Measurements from ENCODE around the gene METTL25B.

Gene METTL25B

DNA sequence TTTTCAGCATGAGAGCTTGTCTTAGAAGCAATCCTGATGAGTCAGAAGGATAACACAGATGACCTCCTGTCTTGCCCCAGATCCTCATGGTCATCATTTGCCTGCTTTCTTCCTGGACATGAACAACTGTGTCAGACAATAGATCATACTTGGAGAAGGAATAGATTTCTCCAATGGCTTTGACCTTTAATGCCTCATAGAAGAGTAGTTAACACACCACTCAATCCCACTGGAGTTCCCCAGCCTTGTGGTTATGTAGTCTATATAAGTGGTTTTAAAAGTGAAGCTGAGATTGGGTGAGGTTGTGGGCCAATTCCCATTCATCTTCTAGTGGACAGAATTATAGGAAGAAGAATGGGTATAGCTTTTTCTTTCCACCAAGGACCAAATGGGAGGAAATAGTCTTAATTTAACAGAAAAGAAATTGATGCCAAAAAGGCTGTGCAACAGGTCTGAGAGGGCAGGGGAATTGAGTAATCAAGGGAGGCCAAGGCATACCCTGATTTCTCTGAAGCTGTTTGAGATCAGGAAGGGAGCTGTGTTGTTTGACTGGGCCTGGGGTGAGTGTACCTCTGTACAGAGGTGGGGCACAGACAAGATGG, 53.4 kb downstream of the METTL25B start:
- peaks cover 48% of the 10 kb centered on the region for H3K36me3 ChIP-seq (ENCODE audit: insufficient read depth, low read length)
- no peaks in the 10 kb centered on the region for H3K4me1 ChIP-seq (ENCODE audit: insufficient read depth, low read length)
- H3K27ac ChIP-seq (ENCODE audit: low read depth, low read length): no peak overlapping the region
- H3K9ac ChIP-seq (ENCODE audit: low read depth, low read length): no peak overlapping the region
- no peak overlapping the region for H3K4me3 ChIP-seq (ENCODE audit: low read length)
- no peaks in the 10 kb centered on the region for H3K9me3 ChIP-seq (ENCODE audit: insufficient read depth, low read depth, low read length)
- no peaks in the 10 kb centered on the region for H3K27me3 ChIP-seq (ENCODE audit: insufficient read depth, low read length)

DNA sequence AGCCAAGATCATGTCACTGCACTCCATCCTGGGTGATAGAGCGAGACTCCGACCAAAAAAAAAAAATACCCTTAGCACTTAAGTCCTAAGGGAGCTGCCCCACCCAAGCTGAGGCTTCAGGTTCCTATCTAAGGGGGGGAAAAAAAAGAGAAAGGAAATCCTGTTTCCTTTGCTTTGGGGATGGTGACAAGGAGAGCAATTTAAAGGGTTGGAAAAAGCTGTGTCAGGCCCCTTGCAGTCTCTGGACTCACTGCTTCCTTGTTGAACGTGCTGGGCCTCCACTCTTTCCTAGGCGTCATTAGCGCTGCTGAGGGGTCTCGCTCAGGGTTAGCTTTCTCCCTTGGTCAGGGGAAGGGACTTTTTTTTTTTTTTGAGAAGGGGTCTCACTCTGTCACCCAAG, 57.2 kb downstream of the METTL25B start:
- H3K36me3 ChIP-seq (ENCODE audit: insufficient read depth, low read length): peaks cover 78% of the 10 kb centered on the region
- no peaks in the 10 kb centered on the region for H3K27me3 ChIP-seq (ENCODE audit: insufficient read depth, low read length)
- H3K9me3 ChIP-seq (ENCODE audit: insufficient read depth, low read depth, low read length): no peaks in the 10 kb centered on the region
- H3K9ac ChIP-seq (ENCODE audit: low read depth, low read length): no peak overlapping the region
- no peak overlapping the region for H3K27ac ChIP-seq (ENCODE audit: low read depth, low read length)
- 98% methylated on average over 6 of the region's 6 CpGs for WGBS
- no peak overlapping the region for H3K4me3 ChIP-seq (ENCODE audit: low read length)
- H3K4me1 ChIP-seq (ENCODE audit: insufficient read depth, low read length): no peaks in the 10 kb centered on the region

Data from HUES64 (cell line).